ENCODE results near the gene RIIAD1. TPM values are rescaled to one million over a fixed set of nuclear protein-coding genes. Genes with fewer than 3 reads are reported as not detected.

Gene RIIAD1
- total RNA-seq (2021) (not detected in 2 replicates), Bru-seq, nascent RNA (percentile 7 among the genes with signal in this experiment), BruChase-seq, experiment 1, labeled RNA remaining after a 2-hour chase (percentile 6 among the genes with signal in this experiment), BruChase-seq, experiment 2, labeled RNA remaining after a 6-hour chase (percentile 7 among the genes with signal in this experiment)
- long read RNA-seq: 0 reads

GRCh38 chr1:151720974-151721787 lies at the start of gene RIIAD1:
TSS of gene RIIAD1 (plus strand) at chr1:151721522. CDS start at chr1:151721537, 15 bp downstream.
- Histone ChIP-seq H4K20me1 (ENCODE audit: insufficient read depth) (no peaks in the 10 kb centered on the region), H3K27ac (no peak within 1 kb of the TSS), H3K4me3 (no peak within 1 kb of the TSS), H3K36me3 (ENCODE audit: low read depth) (no peaks in the 10 kb centered on the region), H3K9me2 (ENCODE audit: insufficient read depth) (no peaks in the 10 kb centered on the region), H3K4me2 (peak within 1 kb of the TSS; percentile 34; the same call in 1 of the 2 replicates), H3K4me1 (replicated peaks; ENCODE audit: insufficient read depth) (peaks cover 6% of the 10 kb centered on the region; the same call in 1 of the 2 replicates), H3F3A (ENCODE audit: insufficient read depth, low read depth) (peaks cover 13% of the 10 kb centered on the region; the same call in 1 of the 2 replicates), H3K9me3 (ENCODE audit: insufficient read depth, low read depth) (no peaks in the 10 kb centered on the region), H3K79me2 (ENCODE audit: low read depth) (no peaks in the 10 kb centered on the region), H3K27me3 (ENCODE audit: insufficient read depth, low read depth) (peaks cover 25% of the 10 kb centered on the region), H2AFZ (no peak within 1 kb of the TSS)
- ChIA-PET CTCF (interaction anchor here (0.7 kb wide), 1 partner anchor 14 kb away, joined by 3 read pairs; no protein-coding TSS in a partner anchor), POLR2A (ENCODE audit: unreplicated experiment) (no interaction called here)
- no TSS peak for BruUV-seq (replicated peaks)
- no peak for DNase-seq
- intact Hi-C loops (cut with micrococcal nuclease; ENCODE audit: unreplicated experiment): no loop called here
- TF ChIP-seq CTCF (conservative IDR thresholded peaks at IDR 0.05) (no peak), EZH2 (IDR thresholded peaks at IDR 0.05; ENCODE audit: low read depth) (no peak)

- Histone ChIP-seq H4K20me1 (ENCODE audit: insufficient read depth) (no peaks in the 10 kb centered on the region), H3K4me1 (replicated peaks; ENCODE audit: insufficient read depth) (no peaks in the 10 kb centered on the region), H3K9me2 (ENCODE audit: insufficient read depth) (no peaks in the 10 kb centered on the region), H3K4me2 (no peak overlapping the region), H3F3A (ENCODE audit: insufficient read depth, low read depth) (peaks cover 3% of the 10 kb centered on the region; the same call in 1 of the 2 replicates), H2AFZ (no peak overlapping the region), H3K36me3 (ENCODE audit: low read depth) (no peaks in the 10 kb centered on the region), H3K27ac (no peak overlapping the region), H3K9me3 (ENCODE audit: insufficient read depth, low read depth) (no peaks in the 10 kb centered on the region), H3K27me3 (ENCODE audit: insufficient read depth, low read depth) (no peaks in the 10 kb centered on the region), H3K4me3 (no peak overlapping the region), H3K79me2 (ENCODE audit: low read depth) (no peaks in the 10 kb centered on the region; the same call in 1 of the 2 replicates)
- no peak for DNase-seq
- ChIA-PET POLR2A (ENCODE audit: unreplicated experiment) (interaction anchor here (0.6 kb wide), 1 partner anchor 115 kb away, joined by 13 read pairs; no protein-coding TSS in a partner anchor), CTCF (no interaction called here)
- intact Hi-C loops (cut with micrococcal nuclease; ENCODE audit: unreplicated experiment): no loop called here
- BruUV-seq (replicated peaks): no TSS peak
- TF ChIP-seq EZH2 (IDR thresholded peaks at IDR 0.05; ENCODE audit: low read depth) (no peak), CTCF (conservative IDR thresholded peaks at IDR 0.05) (no peak)
Measured at GRCh38 chr1:151673407-151673806, 47.9 kb upstream of the RIIAD1 start.

GRCh38 chr1:151680391-151680790 lies 40.9 kb upstream of the RIIAD1 start:
- Histone ChIP-seq H3K9me2 (ENCODE audit: insufficient read depth) (no peaks in the 10 kb centered on the region), H3K4me1 (replicated peaks; ENCODE audit: insufficient read depth) (peaks cover 32% of the 10 kb centered on the region), H3K27ac (peak overlapping the region; percentile 83), H3K4me3 (peak overlapping the region; percentile 14; the same call in 1 of the 2 replicates), H3K4me2 (peak overlapping the region; percentile 56), H3K27me3 (ENCODE audit: insufficient read depth, low read depth) (no peaks in the 10 kb centered on the region), H2AFZ (no peak overlapping the region), H3K9me3 (ENCODE audit: insufficient read depth, low read depth) (no peaks in the 10 kb centered on the region; the same call in 1 of the 2 replicates), H3K79me2 (ENCODE audit: low read depth) (no peaks in the 10 kb centered on the region; the same call in 1 of the 2 replicates), H3K36me3 (ENCODE audit: low read depth) (0 out of 2 replicates have a peak, but pooled peaks cover 5% of the 10 kb centered on the region), H4K20me1 (ENCODE audit: insufficient read depth) (no peaks in the 10 kb centered on the region), H3F3A (ENCODE audit: insufficient read depth, low read depth) (peaks cover 35% of the 10 kb centered on the region)
- ChIA-PET POLR2A (ENCODE audit: unreplicated experiment) (interaction anchor here (0.7 to 1.1 kb wide), 5 partner anchors 46 to 132 kb away, joined by 3 to 25 read pairs (median 4); no protein-coding TSS in a partner anchor), CTCF (interaction anchor here (1.2 kb wide), 2 partner anchors 54 to 156 kb away, joined by 3 read pairs; no protein-coding TSS in a partner anchor)
- TSS peak; percentile 99 for BruUV-seq (replicated peaks)
- peak; percentile 1 to 49 for DNase-seq
- intact Hi-C loops (cut with micrococcal nuclease; ENCODE audit: unreplicated experiment): loop anchor here (5.0 kb wide), 2 partner anchors 73 to 143 kb away; no protein-coding TSS in a partner anchor
- TF ChIP-seq EZH2 (IDR thresholded peaks at IDR 0.05; ENCODE audit: low read depth): no peak

Measured in PC-9 (cell line).